ENCODE results near the gene SRMS.

DNA sequence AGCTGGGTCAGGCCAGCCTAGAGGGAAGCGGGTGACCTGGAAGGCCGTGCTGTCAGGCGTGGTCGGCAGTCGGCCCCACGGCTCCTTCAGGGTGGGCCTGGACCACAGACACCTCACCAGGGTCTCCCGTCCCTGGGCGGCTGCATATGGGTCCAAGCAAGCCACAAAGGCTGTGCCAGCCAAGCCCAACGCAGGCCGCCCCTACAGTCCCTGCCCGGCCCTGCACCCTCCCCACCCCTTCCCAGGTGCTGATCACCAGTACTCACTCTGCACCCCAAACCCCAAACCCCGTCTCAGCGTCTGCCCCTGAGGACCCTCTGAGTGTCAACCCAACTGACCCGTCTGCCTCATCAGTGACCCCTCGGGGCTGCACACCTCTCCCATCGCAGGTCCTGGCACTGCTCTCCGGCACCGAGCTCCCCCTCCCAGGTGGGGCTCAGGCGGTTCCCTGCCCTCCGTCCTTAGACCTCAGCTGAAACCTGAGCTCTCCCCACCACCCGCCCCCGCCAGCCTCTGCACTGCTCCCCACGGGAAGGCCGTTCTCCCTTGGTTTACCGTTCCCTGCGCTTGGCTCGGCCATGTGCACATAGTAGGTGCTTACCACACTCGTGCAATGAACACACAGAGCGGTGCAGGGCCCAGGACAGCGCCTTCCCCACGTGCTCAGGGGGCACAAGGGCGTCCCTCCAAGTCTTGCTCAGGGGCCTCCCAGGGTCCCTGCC lies 28.4 kb downstream of the SRMS start:
- TF ChIP-seq CTCF (IDR thresholded peaks at IDR 0.05): no peak
- TF ChIP-seq POLR2AphosphoS5 (IDR thresholded peaks at IDR 0.05; ENCODE audit: insufficient read depth in 1 of 2, low read depth in 1 of 2): no peak
- no peak for TF ChIP-seq POLR2A (IDR thresholded peaks at IDR 0.05)
